Skeletal muscle tissue (tissue), 4 donors: Measurements from ENCODE around the gene ADAM30. TPM values are rescaled to one million over a fixed set of nuclear protein-coding genes. Genes with fewer than 3 reads are reported as not detected.

Experiments used
- H3K27ac ChIP-seq: one replicate; pipeline ENCODE4 v1.7.0; 2013; ENCODE audit warnings: mild to moderate bottlenecking, low read depth, low read length, inconsistent platforms
- H3K27me3 ChIP-seq, 3 donors: one replicate each; pipeline ENCODE4 v1.7.0; 2013; ENCODE audit warnings: low read length in 3 of 3; ENCODE audit not compliant: control insufficient read depth in 3 of 3, insufficient read depth in 3 of 3
- H3K36me3 ChIP-seq, 3 donors: one replicate each; pipeline ENCODE4 v1.7.0; 2013; ENCODE audit warnings: low read length in 3 of 3; ENCODE audit not compliant: control insufficient read depth in 3 of 3, insufficient read depth in 3 of 3
- H3K4me1 ChIP-seq, 3 donors: one replicate each; pipeline ENCODE4 v1.7.0; 2013; ENCODE audit warnings: low read length in 3 of 3, mild to moderate bottlenecking in 3 of 3; ENCODE audit not compliant: control insufficient read depth in 3 of 3, insufficient read depth in 3 of 3
- H3K4me3 ChIP-seq, 3 donors: one replicate each; pipeline ENCODE4 v1.7.0; 2013; ENCODE audit warnings: low read length in 3 of 3
- H3K9ac ChIP-seq, 3 donors: one replicate each; pipeline ENCODE4 v1.7.0; 2013; ENCODE audit warnings: low read length in 3 of 3, mild to moderate bottlenecking in 3 of 3, moderate library complexity in 2 of 3, low read depth in 1 of 3
- H3K9me3 ChIP-seq, 3 donors: one replicate each; pipeline ENCODE4 v1.7.0; 2013; ENCODE audit warnings: low read length in 3 of 3; ENCODE audit not compliant: control insufficient read depth in 3 of 3
- total RNA-seq: library from RNA; depleted of rRNA; stranded (reverse); fragments of >200 nt; gene quantifications from one replicate; pipeline ENCODE4 v1.2.3, GENCODE V29; 2014
- donor health status: Osteomylitis.

ADAM30 gene
- total RNA-seq, 1 donor from 2014 or later = not detected

DNA sequence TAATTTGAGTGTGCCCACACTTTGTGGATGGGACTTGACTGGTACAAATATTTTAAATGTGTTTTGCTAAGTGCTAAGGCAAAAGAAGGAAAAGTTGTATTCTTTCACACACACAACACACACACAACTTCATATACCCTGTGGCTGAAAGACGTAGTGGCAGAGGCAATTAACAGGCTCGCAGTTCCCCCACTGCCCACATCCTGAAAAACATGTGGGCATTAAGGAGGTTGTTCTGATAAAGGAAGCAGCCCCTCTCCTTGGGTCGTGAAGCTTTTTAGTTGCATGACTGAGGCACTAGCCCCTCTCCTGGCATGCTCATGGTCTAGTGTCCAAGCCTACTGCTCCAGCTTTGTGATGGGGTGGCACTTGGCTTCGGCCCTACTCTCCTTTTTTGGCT, 14.3 kb upstream of the ADAM30 start:
- no peak overlapping the region for H3K4me3 ChIP-seq

GRCh38 chr1:119909890-119910596, 13.7 kb upstream of the ADAM30 start:
- no peak overlapping the region for H3K4me3 ChIP-seq

More for the DNA sequence above, 14.3 kb upstream of the ADAM30 start:
- peaks cover 0 to 4% (median 0%) of the 10 kb centered on the region in 3 donors for H3K9me3 ChIP-seq
- no peak overlapping the region for H3K27ac ChIP-seq
- peaks cover 9 to 18% (median 18%) of the 10 kb centered on the region in 3 donors for H3K36me3 ChIP-seq
- H3K27me3 ChIP-seq = no peaks in the 10 kb centered on the region
- H3K4me1 ChIP-seq = no peaks in the 10 kb centered on the region
- no peak overlapping the region for H3K9ac ChIP-seq

DNA sequence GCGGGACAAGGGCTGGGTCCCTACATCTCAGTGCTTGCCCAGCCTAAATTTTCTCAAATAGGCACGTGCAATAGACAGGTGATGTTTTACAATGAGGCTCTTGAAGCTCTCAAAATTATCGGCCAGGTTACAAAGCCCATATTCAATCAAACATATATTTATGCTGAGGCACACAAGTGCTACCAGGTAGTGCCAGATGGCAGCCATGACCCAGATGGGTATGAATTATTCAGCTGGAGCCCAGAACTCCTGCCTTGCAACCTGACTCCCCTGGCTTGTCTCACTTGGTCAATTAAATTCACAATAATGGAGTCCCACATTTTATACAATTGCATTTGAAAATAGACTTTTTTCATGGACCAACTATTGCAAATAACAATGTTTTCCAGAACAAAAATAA, 12.3 kb upstream of the ADAM30 start:
- Histone ChIP-seq H3K27ac (no peak overlapping the region), H3K4me1 (no peaks in the 10 kb centered on the region), H3K27me3 (no peaks in the 10 kb centered on the region), H3K36me3 (peaks cover 0 to under 1% (median under 1%) of the 10 kb centered on the region in 3 donors), H3K9me3 (peaks cover 0 to 4% (median 0%) of the 10 kb centered on the region in 3 donors), H3K4me3 (no peak overlapping the region), H3K9ac (no peak overlapping the region)

More at GRCh38 chr1:119909890-119910596, 13.7 kb upstream of the ADAM30 start:
- H3K27ac ChIP-seq = no peak overlapping the region
- peaks cover 0 to 4% (median 0%) of the 10 kb centered on the region in 3 donors for H3K9me3 ChIP-seq
- no peak overlapping the region for H3K9ac ChIP-seq
- H3K36me3 ChIP-seq = peaks cover 4 to 12% (median 12%) of the 10 kb centered on the region in 3 donors
- H3K27me3 ChIP-seq = no peaks in the 10 kb centered on the region
- H3K4me1 ChIP-seq = no peaks in the 10 kb centered on the region

- Histone ChIP-seq H3K4me3 (no peak overlapping the region), H3K27ac (no peak overlapping the region), H3K9ac (no peak overlapping the region), H3K9me3 (peaks cover 0 to 4% (median 0%) of the 10 kb centered on the region in 3 donors), H3K36me3 (no peaks in the 10 kb centered on the region), H3K27me3 (no peaks in the 10 kb centered on the region), H3K4me1 (no peaks in the 10 kb centered on the region)
These were observed 10.8 kb upstream of the ADAM30 start for GRCh38 chr1:119906927-119907652.

GRCh38 chr1:119903443-119903835, 7.1 kb upstream of the ADAM30 start:
- no peaks in the 10 kb centered on the region for H3K27me3 ChIP-seq
- peaks cover 0 to 4% (median 0%) of the 10 kb centered on the region in 3 donors for H3K9me3 ChIP-seq
- H3K4me3 ChIP-seq = no peak overlapping the region
- no peaks in the 10 kb centered on the region for H3K36me3 ChIP-seq
- no peak overlapping the region for H3K9ac ChIP-seq
- H3K4me1 ChIP-seq = no peaks in the 10 kb centered on the region
- no peak overlapping the region for H3K27ac ChIP-seq

- Histone ChIP-seq H3K4me1 (no peaks in the 10 kb centered on the region), H3K27me3 (no peaks in the 10 kb centered on the region), H3K9ac (no peak overlapping the region), H3K9me3 (peaks cover 0 to 4% (median 0%) of the 10 kb centered on the region in 3 donors), H3K4me3 (no peak overlapping the region), H3K36me3 (no peaks in the 10 kb centered on the region), H3K27ac (no peak overlapping the region)
These were observed 6.6 kb upstream of the ADAM30 start for GRCh38 chr1:119902775-119903442.

- no peak overlapping the region for H3K9ac ChIP-seq
- no peak overlapping the region for H3K4me3 ChIP-seq
- no peaks in the 10 kb centered on the region for H3K36me3 ChIP-seq
- no peaks in the 10 kb centered on the region for H3K9me3 ChIP-seq
- no peak overlapping the region for H3K27ac ChIP-seq
- H3K4me1 ChIP-seq = no peaks in the 10 kb centered on the region
- peaks cover 5 to 9% (median 7%) of the 10 kb centered on the region in 3 donors for H3K27me3 ChIP-seq
These were observed 2.8 kb upstream of the ADAM30 start for GRCh38 chr1:119898981-119899720.

DNA sequence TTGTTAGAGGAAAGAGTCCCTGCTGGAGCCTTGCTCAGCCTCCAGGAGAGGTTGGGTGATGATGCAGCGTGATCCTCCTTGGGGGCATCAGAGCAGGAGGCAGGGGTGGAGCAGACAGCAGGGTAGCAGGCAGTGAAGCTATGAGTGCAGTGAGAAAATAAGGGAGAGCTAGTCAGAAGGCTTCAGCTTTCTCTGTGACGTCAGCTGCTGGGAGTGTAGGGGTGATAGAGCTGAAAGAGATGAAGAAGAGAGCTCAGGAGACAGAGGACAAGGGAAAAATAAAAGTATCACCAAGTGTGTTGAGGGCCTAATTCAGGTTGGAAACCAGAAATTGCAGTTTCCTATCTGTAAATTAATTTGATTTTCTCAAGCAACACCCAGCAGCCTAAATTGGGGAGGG, 2.2 kb upstream of the ADAM30 start:
- Histone ChIP-seq H3K27ac (no peak overlapping the region), H3K4me1 (no peaks in the 10 kb centered on the region), H3K4me3 (no peak overlapping the region), H3K27me3 (peaks cover 5 to 9% (median 7%) of the 10 kb centered on the region in 3 donors), H3K36me3 (no peaks in the 10 kb centered on the region), H3K9ac (no peak overlapping the region), H3K9me3 (no peaks in the 10 kb centered on the region)

DNA sequence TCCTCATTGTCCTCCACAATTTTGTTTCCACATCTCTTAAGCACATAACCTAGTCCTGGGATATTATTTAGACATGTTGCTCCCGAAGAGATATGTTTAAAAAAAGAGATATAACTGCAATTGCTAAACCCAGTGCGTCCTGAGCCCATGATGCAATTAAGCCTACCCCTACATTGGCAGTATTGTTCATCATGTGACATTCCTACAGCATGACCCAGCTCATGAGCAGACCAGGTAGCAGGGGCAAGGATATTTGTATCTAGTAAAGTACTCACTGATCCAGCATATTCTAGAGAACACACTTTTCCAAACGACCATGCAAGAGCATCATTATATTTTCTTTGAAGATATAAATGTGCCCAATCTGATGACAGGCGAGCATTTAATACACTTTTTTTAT, 1.2 kb downstream of the ADAM30 start:
- Histone ChIP-seq H3K27me3 (peaks cover 5 to 9% (median 7%) of the 10 kb centered on the region in 3 donors), H3K9ac (no peak overlapping the region), H3K9me3 (no peaks in the 10 kb centered on the region), H3K36me3 (no peaks in the 10 kb centered on the region), H3K4me1 (no peaks in the 10 kb centered on the region), H3K4me3 (no peak overlapping the region), H3K27ac (no peak overlapping the region)
